ES-I3 (cell line): ENCODE measurements around the gene IMP3.

Experiments used
- H3K36me3 ChIP-seq: 2 replicates; pipeline ENCODE4 v1.6.1; 2013; ENCODE audit warnings: mild to moderate bottlenecking, low read length, control low read depth, moderate library complexity; ENCODE audit not compliant: insufficient read depth
- H3K4me1 ChIP-seq: 2 replicates; pipeline ENCODE4 v1.6.1; 2013; ENCODE audit warnings: mild to moderate bottlenecking, control low read depth, low read length; ENCODE audit not compliant: insufficient read depth
- H3K9ac ChIP-seq: 2 replicates; pipeline ENCODE4 v1.6.1; 2013; ENCODE audit warnings: low read depth, mild to moderate bottlenecking, low read length, moderate library complexity
- H3K9me3 ChIP-seq: 2 replicates; pipeline ENCODE4 v1.6.1; 2013; ENCODE audit warnings: mild to moderate bottlenecking, low read length, moderate library complexity; ENCODE audit not compliant: control insufficient read depth, insufficient read depth

The IMP3 gene

GRCh38 chr15:75649848-75650247 lies 9.8 kb upstream of the IMP3 start:
- no peak overlapping the region for H3K9ac ChIP-seq
- peaks cover 13% of the 10 kb centered on the region for H3K4me1 ChIP-seq
- no peaks in the 10 kb centered on the region for H3K9me3 ChIP-seq
- H3K36me3 ChIP-seq: no peaks in the 10 kb centered on the region; the same call in 1 of the 2 replicates

GRCh38 chr15:75649045-75649761 lies 9.2 kb upstream of the IMP3 start:
- no peaks in the 10 kb centered on the region; the same call in 1 of the 2 replicates for H3K36me3 ChIP-seq
- no peaks in the 10 kb centered on the region for H3K9me3 ChIP-seq
- H3K9ac ChIP-seq: peak overlapping the region; percentile 92
- peaks cover 13% of the 10 kb centered on the region for H3K4me1 ChIP-seq

- Histone ChIP-seq H3K9me3 (no peaks in the 10 kb centered on the region), H3K4me1 (peaks cover 13% of the 10 kb centered on the region), H3K36me3 (no peaks in the 10 kb centered on the region; the same call in 1 of the 2 replicates), H3K9ac (peak overlapping the region; percentile 92)
Measured at GRCh38 chr15:75648156-75649000, 8.4 kb upstream of the IMP3 start.

- Histone ChIP-seq H3K36me3 (no peaks in the 10 kb centered on the region; the same call in 1 of the 2 replicates), H3K9me3 (no peaks in the 10 kb centered on the region), H3K4me1 (peaks cover 13% of the 10 kb centered on the region), H3K9ac (peak within 1 kb of the TSS; percentile 92)
Measured at GRCh38 chr15:75647370-75648155, 7.5 kb upstream of the IMP3 start, which contains the start of gene SNX33. SNX33 (plus strand) TSS chr15:75647912; CDS start chr15:75649103, 1,191 bp downstream.

GRCh38 chr15:75646944-75647364 lies 6.9 kb upstream of the IMP3 start:
- Histone ChIP-seq H3K9ac (peak overlapping the region; percentile 92), H3K4me1 (peaks cover 13% of the 10 kb centered on the region), H3K36me3 (no peaks in the 10 kb centered on the region; the same call in 1 of the 2 replicates), H3K9me3 (no peaks in the 10 kb centered on the region)

GRCh38 chr15:75646112-75646943 lies 6.3 kb upstream of the IMP3 start:
- Histone ChIP-seq H3K9ac (peak overlapping the region; percentile 92; the same call in 1 of the 2 replicates), H3K4me1 (peaks cover 7% of the 10 kb centered on the region), H3K9me3 (no peaks in the 10 kb centered on the region)

GRCh38 chr15:75644376-75644775 lies 4.4 kb upstream of the IMP3 start:
- H3K36me3 ChIP-seq: no peaks in the 10 kb centered on the region
- no peaks in the 10 kb centered on the region; the same call in 1 of the 2 replicates for H3K4me1 ChIP-seq
- H3K9ac ChIP-seq: no peak overlapping the region
- H3K9me3 ChIP-seq: no peaks in the 10 kb centered on the region

More at GRCh38 chr15:75646112-75646943, 6.3 kb upstream of the IMP3 start:
- H3K36me3 ChIP-seq: no peaks in the 10 kb centered on the region; the same call in 1 of the 2 replicates

- Histone ChIP-seq H3K9me3 (no peaks in the 10 kb centered on the region), H3K4me1 (peaks cover 10% of the 10 kb centered on the region; the same call in 1 of the 2 replicates), H3K36me3 (no peaks in the 10 kb centered on the region), H3K9ac (no peak overlapping the region)
Measured at GRCh38 chr15:75641603-75642002, 1.6 kb upstream of the IMP3 start.

- Histone ChIP-seq H3K36me3 (no peaks in the 10 kb centered on the region), H3K4me1 (peaks cover 10% of the 10 kb centered on the region; the same call in 1 of the 2 replicates), H3K9me3 (no peaks in the 10 kb centered on the region), H3K9ac (peak overlapping the region; percentile 59; the same call in 1 of the 2 replicates)
Measured at GRCh38 chr15:75641179-75641503, 1.1 kb upstream of the IMP3 start.

- H3K9ac ChIP-seq: peak overlapping the region; percentile 59
- peaks cover 10% of the 10 kb centered on the region; the same call in 1 of the 2 replicates for H3K4me1 ChIP-seq
- no peaks in the 10 kb centered on the region for H3K9me3 ChIP-seq
- no peaks in the 10 kb centered on the region for H3K36me3 ChIP-seq
Measured at GRCh38 chr15:75640483-75641178, 607 bp upstream of the IMP3 start.

GRCh38 chr15:75639191-75639708 lies 774 bp downstream of the IMP3 start:
- Histone ChIP-seq H3K36me3 (no peaks in the 10 kb centered on the region), H3K9me3 (no peaks in the 10 kb centered on the region), H3K4me1 (peaks cover 12% of the 10 kb centered on the region; the same call in 1 of the 2 replicates), H3K9ac (peak overlapping the region; percentile 59)

- no peaks in the 10 kb centered on the region for H3K9me3 ChIP-seq
- H3K4me1 ChIP-seq: peaks cover 15% of the 10 kb centered on the region; the same call in 1 of the 2 replicates
- H3K9ac ChIP-seq: 0 out of 2 replicates have a peak overlapping the region, but pooled peaks have one; percentile 59
- no peaks in the 10 kb centered on the region for H3K36me3 ChIP-seq
Measured at GRCh38 chr15:75637245-75638009, 2.6 kb downstream of the IMP3 start.
